Osteocyte (in vitro differentiated cells): ENCODE data around the gene CNTN1. TPM values are rescaled to one million over a fixed set of nuclear protein-coding genes. Genes with fewer than 3 reads are reported as not detected.
"Not testable (repeated sequence)": the region's sequence is repeated elsewhere in the genome, so short reads cannot be mapped to it uniquely, and the experiment has no call there.

Experiments used
- DNase-seq: peaks from one replicate; pipeline ENCODE4 v3.0.0; 2021; ENCODE audit warnings: mixed read lengths; ENCODE audit not compliant: unreplicated experiment; ENCODE audit errors: extremely low spot score
- H3K27ac Mint-ChIP-seq: one replicate; pipeline ENCODE4 v1.8.0; 2021; ENCODE audit warnings: mild to moderate bottlenecking, mixed read lengths; ENCODE audit not compliant: unreplicated experiment
- H3K27me3 Mint-ChIP-seq: one replicate; pipeline ENCODE4 v1.8.0; 2021; ENCODE audit warnings: mixed read lengths; ENCODE audit not compliant: unreplicated experiment
- H3K36me3 Mint-ChIP-seq: one replicate; pipeline ENCODE4 v1.8.0; 2021; ENCODE audit warnings: mixed read lengths; ENCODE audit not compliant: unreplicated experiment
- H3K4me1 Mint-ChIP-seq: one replicate; pipeline ENCODE4 v1.8.0; 2021; ENCODE audit warnings: mixed read lengths; ENCODE audit not compliant: unreplicated experiment
- H3K4me3 Mint-ChIP-seq: one replicate; pipeline ENCODE4 v1.8.0; 2021; ENCODE audit warnings: mild to moderate bottlenecking, moderate library complexity, mixed read lengths; ENCODE audit not compliant: unreplicated experiment
- H3K9me3 Mint-ChIP-seq: one replicate; pipeline ENCODE4 v1.8.0; 2021; ENCODE audit warnings: mixed read lengths; ENCODE audit not compliant: unreplicated experiment
- total RNA-seq: library from RNA; stranded (reverse); gene quantifications from 2 replicates; pipeline ENCODE4 v1.2.1, GENCODE V29; 2021
- TF ChIP-seq, protein P1 (sequence below): fragments of 200-600 bp; sonication (generic); IDR thresholded peaks from 2 replicates; pipeline ENCODE4 v1.5.0; 2021; ENCODE audit warnings: antibody characterized with exemption, mild to moderate bottlenecking, moderate library complexity

Gene CNTN1
- total RNA-seq, 1 donor from 2014 or later: 1.8 TPM

DNA sequence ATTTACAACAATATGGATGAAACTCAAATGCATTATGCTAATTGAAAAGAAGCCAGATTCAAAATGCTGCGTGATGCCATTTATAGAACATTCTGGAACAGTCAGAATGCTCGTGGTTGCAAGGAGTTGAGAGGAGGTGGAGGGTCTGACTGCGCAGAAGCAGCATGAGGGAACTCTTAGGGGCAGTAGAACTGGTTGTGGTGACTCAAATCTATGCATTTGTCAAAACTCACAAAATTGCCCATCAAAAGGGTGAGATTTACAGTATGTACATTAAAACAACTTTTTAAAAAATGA, 382.2 kb downstream of the CNTN1 start:
- Mint-ChIP-seq H3K4me1 (no peaks in the 10 kb centered on the region), H3K27ac (no peak overlapping the region), H3K4me3 (no peak overlapping the region), H3K27me3 (peaks cover 12% of the 10 kb centered on the region), H3K36me3 (no peaks in the 10 kb centered on the region), H3K9me3 (peaks cover 6% of the 10 kb centered on the region)
- TF ChIP-seq, protein P1, sequence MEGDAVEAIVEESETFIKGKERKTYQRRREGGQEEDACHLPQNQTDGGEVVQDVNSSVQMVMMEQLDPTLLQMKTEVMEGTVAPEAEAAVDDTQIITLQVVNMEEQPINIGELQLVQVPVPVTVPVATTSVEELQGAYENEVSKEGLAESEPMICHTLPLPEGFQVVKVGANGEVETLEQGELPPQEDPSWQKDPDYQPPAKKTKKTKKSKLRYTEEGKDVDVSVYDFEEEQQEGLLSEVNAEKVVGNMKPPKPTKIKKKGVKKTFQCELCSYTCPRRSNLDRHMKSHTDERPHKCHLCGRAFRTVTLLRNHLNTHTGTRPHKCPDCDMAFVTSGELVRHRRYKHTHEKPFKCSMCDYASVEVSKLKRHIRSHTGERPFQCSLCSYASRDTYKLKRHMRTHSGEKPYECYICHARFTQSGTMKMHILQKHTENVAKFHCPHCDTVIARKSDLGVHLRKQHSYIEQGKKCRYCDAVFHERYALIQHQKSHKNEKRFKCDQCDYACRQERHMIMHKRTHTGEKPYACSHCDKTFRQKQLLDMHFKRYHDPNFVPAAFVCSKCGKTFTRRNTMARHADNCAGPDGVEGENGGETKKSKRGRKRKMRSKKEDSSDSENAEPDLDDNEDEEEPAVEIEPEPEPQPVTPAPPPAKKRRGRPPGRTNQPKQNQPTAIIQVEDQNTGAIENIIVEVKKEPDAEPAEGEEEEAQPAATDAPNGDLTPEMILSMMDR: no peak
- no peak for DNase-seq

DNA sequence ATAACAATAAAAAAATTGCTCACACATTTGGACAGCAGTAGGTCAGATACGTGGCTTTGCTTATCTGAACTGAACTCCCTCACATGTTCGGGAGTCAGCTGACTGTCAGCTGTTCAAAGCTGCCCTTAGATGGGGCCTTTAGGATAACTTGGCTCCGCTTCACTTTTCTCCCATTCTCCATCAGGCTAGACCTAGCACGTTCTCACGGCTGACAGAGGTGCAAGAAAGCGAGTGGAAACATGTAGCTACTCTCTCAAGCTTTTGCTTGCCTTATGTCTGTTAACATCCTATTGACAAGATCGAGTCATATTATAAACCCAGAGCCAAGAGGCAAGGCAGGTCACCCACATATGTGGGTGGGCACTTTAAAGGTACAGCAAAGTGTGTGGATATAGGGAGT, 383.9 kb downstream of the CNTN1 start:
- no peaks in the 10 kb centered on the region for H3K4me1 Mint-ChIP-seq
- no peak overlapping the region for H3K4me3 Mint-ChIP-seq
- peaks cover 9% of the 10 kb centered on the region for H3K9me3 Mint-ChIP-seq
- no peak for DNase-seq
- TF ChIP-seq, protein P1: no peak
- no peak overlapping the region for H3K27ac Mint-ChIP-seq
- peaks cover 12% of the 10 kb centered on the region for H3K27me3 Mint-ChIP-seq
- no peaks in the 10 kb centered on the region for H3K36me3 Mint-ChIP-seq

DNA sequence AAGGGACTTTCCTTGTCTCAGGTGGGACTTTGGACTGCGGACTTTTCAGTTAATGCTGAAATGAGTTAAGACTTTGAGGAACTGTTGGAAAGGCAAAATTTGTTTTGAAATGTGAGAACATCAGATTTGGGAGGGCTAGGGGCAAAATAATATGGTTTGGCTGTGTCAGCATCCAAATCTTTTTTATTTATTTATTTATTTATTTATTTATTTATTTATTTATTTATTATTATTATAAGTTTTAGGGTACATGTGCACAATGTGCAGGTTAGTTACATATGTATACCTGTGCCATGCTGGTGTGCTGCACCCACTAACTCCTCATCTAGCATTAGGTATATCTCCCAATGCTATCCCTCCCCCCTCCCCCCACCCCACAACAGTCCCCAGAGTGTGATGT, 389.0 kb downstream of the CNTN1 start:
- H3K27ac Mint-ChIP-seq, DNase-seq, H3K36me3 Mint-ChIP-seq, H3K4me1 Mint-ChIP-seq, H3K4me3 Mint-ChIP-seq, H3K27me3 Mint-ChIP-seq: not testable (repeated sequence)
- peaks cover 12% of the 10 kb centered on the region for H3K9me3 Mint-ChIP-seq

DNA sequence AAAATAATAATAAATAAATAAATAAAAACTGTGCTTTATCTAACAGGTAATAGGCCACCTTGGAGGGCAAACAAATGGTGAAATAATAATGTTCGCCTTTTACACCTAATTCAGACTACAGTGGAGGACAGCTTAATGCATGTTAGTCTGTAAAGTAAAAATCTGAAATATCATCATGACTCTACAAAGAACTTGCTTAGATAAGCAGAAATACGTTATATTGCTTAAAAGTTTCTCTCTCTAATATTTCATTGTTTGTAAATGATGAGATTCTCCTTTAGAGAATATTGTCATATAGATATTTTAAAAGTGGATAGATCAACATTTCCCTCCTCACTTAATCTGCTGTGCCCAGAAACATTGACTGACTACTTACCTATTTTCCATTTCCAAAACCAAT, 397.2 kb downstream of the CNTN1 start:
- Mint-ChIP-seq H3K27ac (no peak overlapping the region), H3K9me3 (peaks cover 2% of the 10 kb centered on the region), H3K4me1 (no peaks in the 10 kb centered on the region), H3K27me3 (peaks cover 6% of the 10 kb centered on the region), H3K36me3 (no peaks in the 10 kb centered on the region), H3K4me3 (no peak overlapping the region)
- DNase-seq: no peak
- TF ChIP-seq, protein P1: no peak

DNA sequence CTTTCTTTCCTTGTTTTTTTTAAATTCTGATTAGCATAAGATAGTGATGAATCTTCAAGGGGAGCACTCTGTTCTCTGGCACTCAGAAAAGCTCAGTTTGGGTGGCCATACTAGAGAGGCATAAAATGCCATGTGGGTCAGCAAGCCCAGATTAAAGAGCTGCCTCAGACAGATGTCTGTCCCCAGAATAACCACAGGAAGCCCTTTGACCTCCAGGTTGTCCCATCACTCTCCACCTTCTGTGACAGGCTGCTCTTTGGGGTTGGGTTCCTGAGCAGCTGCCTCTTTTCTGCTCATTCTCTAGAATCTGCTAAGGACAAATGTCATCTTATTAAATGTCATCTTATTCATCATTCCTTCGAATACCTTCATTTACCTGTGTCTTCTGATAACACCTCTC, 399.9 kb downstream of the CNTN1 start:
- DNase-seq: no peak
- no peak overlapping the region for H3K4me3 Mint-ChIP-seq
- no peaks in the 10 kb centered on the region for H3K4me1 Mint-ChIP-seq
- H3K27ac Mint-ChIP-seq: no peak overlapping the region
- H3K36me3 Mint-ChIP-seq: no peaks in the 10 kb centered on the region
- H3K9me3 Mint-ChIP-seq: no peaks in the 10 kb centered on the region
- TF ChIP-seq, protein P1: no peak
- peaks cover 8% of the 10 kb centered on the region for H3K27me3 Mint-ChIP-seq

DNA sequence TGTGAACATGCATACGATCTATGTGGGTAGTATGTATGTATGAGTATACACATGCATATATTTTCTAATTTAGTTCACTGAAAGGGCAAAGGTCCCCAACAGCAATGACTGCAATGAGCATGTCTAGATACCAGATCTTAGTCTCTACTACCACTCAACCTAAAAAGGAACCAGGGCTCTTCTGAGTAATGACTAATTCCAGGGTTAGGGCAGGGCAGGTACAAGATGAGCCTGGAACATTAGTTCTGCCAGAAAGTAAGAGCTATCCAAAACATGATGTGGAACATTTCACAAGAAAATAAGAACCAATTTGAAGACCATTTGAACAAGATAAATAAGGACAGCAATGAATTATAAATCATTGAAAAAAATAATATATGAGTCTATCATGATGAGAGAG, 404.6 kb downstream of the CNTN1 start:
- no peak for DNase-seq
- no peaks in the 10 kb centered on the region for H3K9me3 Mint-ChIP-seq
- no peak overlapping the region for H3K4me3 Mint-ChIP-seq
- no peaks in the 10 kb centered on the region for H3K4me1 Mint-ChIP-seq
- H3K27ac Mint-ChIP-seq: no peak overlapping the region
- TF ChIP-seq, protein P1: no peak
- H3K27me3 Mint-ChIP-seq: peaks cover 2% of the 10 kb centered on the region
- no peaks in the 10 kb centered on the region for H3K36me3 Mint-ChIP-seq
